Thoracic aorta (tissue), 2 donors: ENCODE data around the gene PARVA. TPM values are rescaled to one million over a fixed set of nuclear protein-coding genes. Genes with fewer than 3 reads are reported as not detected.
A peak's percentile ranks its signal among the peaks of the same experiment; 100 is the strongest.

Source experiments
- ATAC-seq: fragments of 150-250 bp; one replicate; pipeline ENCODE4 v1.8.0; 2017; ENCODE audit warnings: low read depth; ENCODE audit not compliant: insufficient number of reproducible peaks, low FRiP score
- DNase-seq: peaks from one replicate; pipeline ENCODE4 v3.0.0-alpha.2; 2020; ENCODE audit warnings: low spot score
- H3K27ac ChIP-seq, 2 donors: fragments of 200-600 bp; sonication (generic); 1 replicate in 1 of 2; 2 replicates in 1 of 2; pipeline ENCODE4 v1.5.1; 2016; ENCODE audit warnings: mild to moderate bottlenecking in 2 of 2, moderate library complexity in 2 of 2
- H3K27me3 ChIP-seq: fragments of 200-600 bp; sonication (generic); replicated peaks from 2 replicates; pipeline ENCODE4 v1.6.0; 2016; ENCODE audit warnings: mild to moderate bottlenecking; ENCODE audit not compliant: insufficient read depth
- H3K36me3 ChIP-seq: fragments of 200-600 bp; sonication (generic); one replicate; pipeline ENCODE4 v1.5.1; 2016
- H3K4me1 ChIP-seq, 2 donors: fragments of 200-600 bp; sonication (generic); 1 replicate in 1 of 2; 2 replicates in 1 of 2; pipeline versions ENCODE4 v1.5.1 to v1.6.0; 2016; ENCODE audit warnings: low read depth in 2 of 2, mild to moderate bottlenecking in 1 of 2; ENCODE audit not compliant: control insufficient read depth in 1 of 2
- H3K4me3 ChIP-seq: fragments of 200-600 bp; sonication (generic); 2 replicates; pipeline ENCODE4 v1.5.1; 2016; ENCODE audit warnings: mild to moderate bottlenecking
- H3K9me3 ChIP-seq: fragments of 200-600 bp; sonication (generic); 2 replicates; pipeline ENCODE4 v1.5.1; 2016
- CTCF ChIP-seq: fragments of 200-600 bp; sonication (generic); IDR thresholded peaks from one replicate; pipeline ENCODE4 v1.5.1; 2019; ENCODE audit warnings: antibody characterized with exemption
- total RNA-seq, 2 donors: library from RNA; depleted of rRNA; stranded (reverse); fragments of >200 nt; gene quantifications; one replicate each; pipeline versions ENCODE4 v1.1.0 to v1.2.3, GENCODE V29; 2016

PARVA gene
- total RNA-seq, 2 donors from 2014 or later, result 96.7 to 99.7 TPM

- Histone ChIP-seq H3K9me3 (no peaks in the 10 kb centered on the region), H3K27ac (peak overlapping the region; percentile 26 to 56), H3K36me3 (no peaks in the 10 kb centered on the region), H3K27me3 (no peaks in the 10 kb centered on the region), H3K4me1 (peaks cover 21 to 43% of the 10 kb centered on the region in 2 donors), H3K4me3 (no peak overlapping the region)
- DNase-seq, result no peak
- TF ChIP-seq CTCF, result no peak
- ATAC-seq, result no peak
These were observed 40.6 kb downstream of the PARVA start for GRCh38 chr11:12417691-12418611.

GRCh38 chr11:12420040-12420439 is 42.7 kb downstream of the PARVA start:
- H3K4me3 ChIP-seq, result no peak overlapping the region
- ATAC-seq, result no peak
- DNase-seq, result no peak
- no peaks in the 10 kb centered on the region for H3K36me3 ChIP-seq
- H3K9me3 ChIP-seq, result no peaks in the 10 kb centered on the region
- no peak overlapping the region for H3K27ac ChIP-seq
- TF ChIP-seq CTCF, result no peak
- H3K4me1 ChIP-seq, result peaks cover 6 to 23% of the 10 kb centered on the region in 2 donors
- H3K27me3 ChIP-seq, result no peaks in the 10 kb centered on the region

GRCh38 chr11:12420706-12421105 is 43.3 kb downstream of the PARVA start:
- no peaks in the 10 kb centered on the region for H3K9me3 ChIP-seq
- DNase-seq (no peak), ATAC-seq (no peak)
- no peaks in the 10 kb centered on the region for H3K27me3 ChIP-seq
- no peaks in the 10 kb centered on the region for H3K36me3 ChIP-seq
- H3K4me1 ChIP-seq, result peaks cover 6 to 19% of the 10 kb centered on the region in 2 donors
- no peak for TF ChIP-seq CTCF
- no peak overlapping the region for H3K27ac ChIP-seq
- H3K4me3 ChIP-seq, result no peak overlapping the region

GRCh38 chr11:12421386-12421785 is 44.0 kb downstream of the PARVA start:
- Histone ChIP-seq H3K27ac (no peak overlapping the region), H3K4me1 (peaks cover 6 to 14% of the 10 kb centered on the region in 2 donors)

More at GRCh38 chr11:12421386-12421785, 44.0 kb downstream of the PARVA start:
- Histone ChIP-seq H3K27me3 (no peaks in the 10 kb centered on the region), H3K36me3 (no peaks in the 10 kb centered on the region), H3K4me3 (no peak overlapping the region), H3K9me3 (no peaks in the 10 kb centered on the region)
- ATAC-seq (no peak), DNase-seq (no peak)
- no peak for TF ChIP-seq CTCF
